HG02678 (cell line): ENCODE results near the gene CCNJL.
"Not testable (repeated sequence)": the region's sequence is repeated elsewhere in the genome, so short reads cannot be mapped to it uniquely, and the experiment has no call there.

ENCODE experiments used
- ATAC-seq: cut with Tn5 transposase; IDR thresholded peaks from one replicate; pipeline ENCODE4 v1.9.1; 2021; ENCODE audit warnings: mild to moderate bottlenecking, moderate library complexity; ENCODE audit not compliant: unreplicated experiment

Gene CCNJL

DNA sequence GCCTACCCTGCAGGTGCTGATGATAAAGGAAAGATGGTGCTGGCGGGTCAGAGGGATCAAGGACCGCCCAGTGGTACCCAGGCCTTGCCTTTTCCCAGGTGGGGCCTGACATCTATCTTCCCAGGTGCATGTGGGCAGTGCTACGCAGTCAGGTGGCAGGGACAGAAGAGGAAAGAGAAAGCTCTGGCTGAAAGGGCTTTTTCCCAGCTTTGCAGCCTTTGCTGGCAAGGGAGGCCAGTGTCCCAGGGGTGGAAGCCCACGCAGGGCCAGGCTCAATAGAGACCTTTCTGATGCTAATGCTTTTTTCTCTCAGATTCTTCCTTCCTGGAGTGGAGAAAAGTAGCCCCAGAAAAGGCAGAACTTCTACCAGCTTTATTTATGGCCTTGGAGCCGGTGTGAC is 46.3 kb downstream of the CCNJL start:
- ATAC-seq: no peak

DNA sequence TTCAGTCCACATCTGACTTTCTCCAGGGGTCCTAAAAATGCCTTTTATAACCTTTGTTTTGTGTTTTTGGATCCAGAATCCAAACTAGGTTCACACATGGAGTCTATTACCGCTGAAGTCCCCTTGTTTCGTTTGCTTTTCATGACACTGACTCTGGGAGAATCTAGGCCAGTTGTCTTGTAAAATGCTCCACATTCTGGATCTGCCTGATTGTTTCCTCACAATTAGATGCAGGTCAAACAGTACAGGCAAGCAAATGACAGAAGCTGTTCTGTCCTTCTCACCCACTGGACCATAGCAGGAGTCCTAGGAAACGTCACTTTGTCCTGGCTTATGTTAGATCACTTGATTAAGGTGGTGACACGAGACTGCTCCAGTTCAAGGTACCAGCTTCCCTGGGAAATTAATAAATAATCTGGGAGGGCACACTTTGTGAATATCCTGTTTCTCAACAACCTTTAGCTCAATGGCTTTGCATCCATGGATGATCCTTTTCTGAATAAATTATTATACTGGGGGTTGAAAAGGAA is 49.0 kb downstream of the CCNJL start:
- no peak for ATAC-seq

DNA sequence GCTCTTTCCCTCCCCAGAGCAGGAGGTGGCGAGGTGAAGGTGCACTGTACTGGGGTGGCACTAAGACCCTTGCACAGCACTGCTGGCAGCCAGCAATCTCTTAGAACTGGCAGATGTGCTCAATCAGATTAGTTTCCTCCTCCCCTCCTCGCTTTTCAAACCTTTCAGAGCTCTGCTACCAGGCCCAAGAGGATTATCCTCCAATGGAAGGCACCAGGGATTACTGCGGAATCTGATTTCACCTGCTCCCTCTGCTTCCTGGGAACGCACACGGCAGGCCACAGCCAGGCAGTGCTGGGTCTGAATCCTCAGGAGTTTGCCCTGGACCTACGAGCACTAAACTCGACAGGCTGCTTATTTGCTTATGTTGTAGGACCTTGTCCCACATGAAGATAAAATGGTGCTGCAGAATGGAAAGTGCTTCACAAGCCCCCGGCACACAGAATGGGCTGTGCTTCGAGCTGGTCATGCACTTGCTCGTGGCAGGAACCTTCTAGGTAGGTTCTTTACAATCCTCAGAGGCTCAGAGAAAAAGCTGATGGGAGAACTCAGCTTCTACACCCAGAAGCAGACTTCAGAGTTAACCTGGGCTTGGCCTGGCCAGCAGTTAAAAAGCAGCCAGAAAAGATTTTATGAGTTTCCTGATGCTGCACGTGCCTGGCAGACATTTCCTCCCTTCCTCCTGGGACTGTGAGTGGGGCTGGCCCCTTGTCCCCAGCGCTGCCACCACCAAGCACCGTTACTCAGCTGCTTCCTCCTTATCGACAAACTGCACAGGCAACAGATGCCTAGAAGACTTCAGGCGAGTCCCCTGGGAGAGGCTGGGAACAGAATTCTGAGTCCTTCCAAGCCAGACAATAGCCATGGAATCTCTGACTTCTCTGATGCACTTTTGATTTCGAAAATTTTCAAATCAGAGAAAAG is 50.0 kb downstream of the CCNJL start:
- no peak for ATAC-seq

DNA sequence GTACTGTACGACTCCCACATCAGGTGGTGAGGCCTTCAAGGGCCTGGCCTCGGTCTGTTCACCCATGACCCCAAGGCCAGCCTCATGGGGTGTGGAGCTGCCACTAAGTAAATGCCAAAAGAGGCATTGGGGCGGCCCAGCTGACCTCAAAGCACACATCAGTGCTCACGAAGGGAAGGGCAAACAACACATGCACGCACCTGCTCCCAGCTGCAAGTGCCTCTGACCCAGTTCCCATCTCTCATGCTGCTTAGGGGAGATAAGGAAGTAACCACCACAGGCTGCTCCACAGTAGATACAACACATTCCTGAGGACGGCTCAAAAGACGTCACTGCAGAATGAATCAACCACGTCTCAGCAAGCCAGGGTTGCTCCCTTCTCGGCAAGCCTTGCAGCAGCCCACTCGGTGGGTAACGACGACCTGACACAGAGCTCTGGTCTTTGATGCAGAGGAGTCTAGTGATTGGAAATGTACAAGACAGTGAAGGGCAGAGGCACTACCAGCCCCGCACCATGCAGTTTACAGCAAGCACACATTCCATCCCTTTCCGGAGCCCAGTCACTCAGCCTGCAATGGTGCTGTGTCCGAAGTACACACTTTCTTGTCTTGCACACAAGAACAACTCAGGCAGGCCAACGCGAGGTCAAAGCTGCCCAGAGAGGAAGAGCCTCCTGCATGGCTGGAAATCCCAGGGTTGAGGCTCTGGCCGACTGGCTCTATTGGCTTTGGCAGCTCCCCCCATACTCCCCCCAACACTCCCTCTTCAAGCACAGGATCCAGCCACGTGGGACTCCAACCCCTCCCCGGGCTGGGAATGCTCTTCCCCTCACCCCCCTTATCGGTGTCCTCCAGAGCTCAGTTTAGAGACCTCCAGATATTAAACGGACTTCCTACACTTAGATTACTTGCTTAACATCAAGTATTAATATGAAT is 51.2 kb downstream of the CCNJL start:
- peak; percentile 68 for ATAC-seq

DNA sequence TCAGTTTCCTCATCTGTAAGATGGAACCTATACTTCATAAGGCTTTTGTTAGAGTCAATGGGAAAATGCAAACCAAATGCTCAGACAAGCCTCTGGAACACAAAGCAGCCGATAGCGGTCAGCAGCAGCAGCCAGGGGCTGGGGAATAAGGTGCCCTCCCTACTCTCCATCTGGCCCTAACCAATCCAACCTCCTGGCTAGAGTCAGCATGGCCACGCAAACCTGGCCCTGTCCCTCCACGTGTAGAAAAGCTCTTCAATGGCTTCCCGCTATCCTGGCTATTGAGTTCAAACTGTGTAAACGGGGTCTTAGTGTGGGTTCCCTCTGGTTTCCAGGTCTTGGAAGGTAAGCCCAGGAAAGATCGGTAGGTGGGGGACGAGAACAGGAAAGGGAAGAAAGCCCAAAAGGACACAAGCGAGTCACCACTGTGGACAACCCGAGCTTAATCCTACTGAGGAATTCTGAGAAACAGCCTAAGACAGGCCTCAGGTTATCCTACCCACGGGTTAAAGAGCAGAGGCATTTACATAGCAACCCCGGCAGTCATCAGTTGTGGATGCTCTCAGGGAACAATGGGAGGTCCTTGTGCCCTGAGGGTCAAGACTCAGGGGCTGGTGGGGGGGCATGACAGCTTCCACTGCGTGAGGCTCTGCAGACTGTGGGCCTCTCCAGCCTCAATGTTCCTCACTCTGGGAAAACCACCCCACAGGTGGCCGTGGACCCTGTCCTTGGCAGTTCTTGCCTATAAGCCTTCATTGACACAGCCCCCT is 52.2 kb downstream of the CCNJL start:
- peak; percentile 2 for ATAC-seq

DNA sequence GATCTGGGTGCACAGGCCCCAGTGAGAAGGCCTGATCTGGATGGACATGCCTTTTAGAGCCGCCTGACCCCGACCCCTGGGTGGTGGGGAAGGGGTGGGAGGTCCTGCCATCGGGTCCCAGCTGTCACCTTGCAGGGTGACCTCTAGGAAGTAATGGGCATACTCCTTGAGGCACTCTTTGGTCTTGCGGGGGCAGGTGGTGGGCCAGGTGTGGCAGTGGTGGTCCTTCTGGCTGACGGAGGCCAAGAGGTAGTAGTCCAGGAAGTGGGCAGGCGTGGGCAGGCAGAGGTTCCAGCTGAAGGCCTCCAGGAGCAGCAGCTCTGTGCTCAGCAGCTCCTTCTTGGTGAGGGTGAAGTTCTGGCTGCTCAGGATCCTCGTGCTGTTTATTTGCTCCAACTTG is 53.0 kb downstream of the CCNJL start:
- ATAC-seq: no peak

DNA sequence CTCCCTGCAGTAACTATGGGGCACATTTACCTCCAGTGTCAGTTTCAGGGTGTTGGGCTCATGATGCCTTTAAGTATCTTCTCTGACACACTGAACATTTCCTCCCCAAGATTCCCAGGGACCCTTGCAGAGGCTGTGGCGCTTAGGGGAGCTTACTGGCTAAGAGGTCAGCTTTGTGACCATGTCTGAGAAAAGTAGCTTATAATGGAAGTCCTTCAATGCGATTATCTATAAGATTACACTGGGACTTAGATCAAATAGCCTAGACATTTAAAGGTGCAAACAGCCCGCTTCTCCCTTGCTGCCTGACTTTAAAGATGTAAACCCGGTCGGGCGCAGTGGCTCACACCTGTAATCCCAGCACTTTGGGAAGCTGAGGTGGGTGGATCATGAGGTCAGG is 57.7 kb downstream of the CCNJL start:
- no peak for ATAC-seq

DNA sequence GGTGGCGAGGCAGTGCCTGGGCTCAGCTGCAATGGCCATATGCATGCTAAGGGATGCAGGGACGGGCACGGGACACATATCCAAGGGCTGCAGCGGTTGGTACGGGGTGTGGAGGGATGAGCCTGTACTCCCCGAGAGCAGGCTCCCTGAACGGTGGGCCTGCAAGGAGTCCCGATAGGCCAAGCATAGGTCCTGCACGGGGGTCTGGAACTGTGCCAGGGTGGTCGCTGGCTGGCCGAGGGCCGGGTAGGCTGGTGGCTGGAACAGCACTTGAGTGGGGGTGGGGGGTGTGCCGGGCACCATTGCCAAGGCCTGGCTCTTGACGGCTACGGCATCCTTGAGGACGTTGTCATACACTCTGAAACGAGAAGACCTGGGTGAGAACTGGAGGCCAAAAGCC is 58.9 kb downstream of the CCNJL start:
- no peak for ATAC-seq

DNA sequence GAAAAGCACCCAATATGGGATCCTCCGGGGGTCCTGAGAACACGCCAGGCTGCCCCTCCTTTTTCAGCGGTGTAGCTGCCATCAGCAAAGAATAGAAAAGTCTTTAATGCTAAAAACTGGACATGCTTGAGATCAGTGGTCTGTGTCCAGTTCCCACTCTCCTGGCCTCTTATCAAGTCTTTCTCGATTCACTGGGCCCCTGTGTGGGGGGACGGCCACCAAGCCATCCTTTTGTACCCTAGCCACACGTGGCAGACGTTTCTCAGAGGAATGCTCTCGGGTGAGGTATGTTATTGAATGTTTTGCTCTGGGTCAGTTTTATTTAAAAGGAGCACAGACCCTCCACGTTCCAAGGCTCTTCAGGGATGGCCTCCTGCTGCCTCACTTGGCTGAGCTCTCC is 59.4 kb downstream of the CCNJL start:
- no peak for ATAC-seq

DNA sequence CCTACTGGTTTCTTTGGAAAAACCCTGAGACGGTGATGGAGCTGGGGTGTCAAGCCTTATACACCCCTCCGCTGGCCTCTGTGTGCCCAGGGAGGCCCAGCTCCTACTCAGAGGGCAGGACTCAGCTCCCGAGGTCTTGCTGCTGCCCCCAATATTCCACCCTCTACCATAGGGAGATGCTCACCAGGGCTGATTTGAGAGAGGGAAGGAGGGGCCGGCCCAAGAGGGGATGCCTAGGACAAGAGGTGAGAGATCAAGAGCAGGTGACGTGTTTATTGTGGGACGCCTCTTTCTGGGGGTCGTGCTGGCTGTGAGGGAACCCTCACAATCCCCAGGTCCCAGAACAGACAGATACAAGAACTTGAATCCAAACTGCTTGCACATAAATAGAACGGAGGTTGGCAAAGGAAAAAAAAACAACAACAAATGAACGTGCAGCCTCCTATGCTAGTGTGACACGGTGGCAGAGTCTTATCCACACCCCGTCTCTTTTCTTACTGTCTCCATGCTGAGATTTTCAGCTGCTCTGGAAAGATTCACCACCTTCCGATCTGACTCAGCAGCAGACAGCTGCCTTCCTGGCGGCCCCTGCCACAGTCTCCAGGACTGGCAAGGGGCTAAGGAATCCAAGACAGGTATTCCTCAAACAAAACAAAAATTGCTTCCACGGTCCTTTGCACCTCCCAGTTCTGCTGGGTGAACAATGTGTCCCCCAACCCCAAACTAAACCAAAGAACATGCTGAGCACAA is 60.8 kb downstream of the CCNJL start:
- no peak for ATAC-seq

DNA sequence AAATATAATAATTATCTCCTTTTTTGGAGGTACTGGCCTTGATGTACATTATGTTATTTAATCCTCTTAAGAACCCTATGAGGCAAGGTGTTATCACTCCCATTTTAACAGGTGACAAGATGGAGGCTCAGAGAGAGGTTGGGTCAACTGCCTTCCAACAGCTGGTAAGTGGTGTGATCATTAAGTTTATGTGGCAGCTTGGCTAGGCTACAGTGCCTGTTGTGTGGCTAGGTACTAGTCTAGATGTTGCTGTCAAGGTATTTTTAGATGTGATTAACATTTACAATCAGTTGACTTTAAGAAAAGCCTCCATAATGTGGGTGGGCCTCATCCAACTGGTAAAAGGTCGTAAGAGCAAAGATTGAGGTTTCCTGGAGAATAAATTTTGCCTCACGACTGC is 61.5 kb downstream of the CCNJL start:
- no peak for ATAC-seq

DNA sequence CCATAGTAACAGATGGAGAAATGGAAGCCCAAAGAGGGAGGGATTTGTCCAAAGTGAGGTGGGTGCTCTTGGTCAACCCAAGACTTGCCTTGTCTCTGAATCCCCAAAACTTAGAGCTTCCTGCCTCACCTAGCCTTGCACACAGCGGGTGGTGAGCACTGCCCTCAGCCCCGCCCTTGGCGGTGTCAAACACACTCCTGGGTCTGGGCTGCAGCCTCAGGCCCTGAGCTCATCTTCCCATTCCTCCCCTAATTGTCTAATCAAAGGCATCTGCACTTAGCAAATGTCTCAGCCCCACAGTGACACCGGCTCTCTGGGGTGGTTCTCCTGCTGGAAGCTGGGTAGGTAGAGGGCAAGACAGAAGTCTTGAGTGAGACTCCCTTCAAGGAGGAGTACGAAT is 62.1 kb downstream of the CCNJL start:
- ATAC-seq: no peak

DNA sequence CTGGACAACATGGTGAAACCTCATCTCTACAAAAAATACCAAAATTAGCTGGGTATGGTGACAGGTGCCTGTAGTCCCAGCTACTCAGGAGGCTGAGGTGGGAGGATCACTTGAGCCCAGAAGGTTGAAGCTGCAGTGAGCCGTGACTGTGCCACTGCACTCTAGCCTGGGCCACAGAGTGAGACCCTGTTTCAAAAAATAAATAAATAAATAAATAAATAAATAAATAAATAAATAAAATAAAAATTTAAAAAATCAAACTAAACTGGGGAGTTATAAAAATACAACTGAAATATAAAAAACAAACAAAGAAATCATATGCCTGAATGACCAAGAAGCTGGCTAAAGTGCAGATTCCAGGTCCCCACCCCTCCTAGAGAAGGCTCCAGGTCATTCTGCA is 62.8 kb downstream of the CCNJL start:
- not testable (repeated sequence) for ATAC-seq

DNA sequence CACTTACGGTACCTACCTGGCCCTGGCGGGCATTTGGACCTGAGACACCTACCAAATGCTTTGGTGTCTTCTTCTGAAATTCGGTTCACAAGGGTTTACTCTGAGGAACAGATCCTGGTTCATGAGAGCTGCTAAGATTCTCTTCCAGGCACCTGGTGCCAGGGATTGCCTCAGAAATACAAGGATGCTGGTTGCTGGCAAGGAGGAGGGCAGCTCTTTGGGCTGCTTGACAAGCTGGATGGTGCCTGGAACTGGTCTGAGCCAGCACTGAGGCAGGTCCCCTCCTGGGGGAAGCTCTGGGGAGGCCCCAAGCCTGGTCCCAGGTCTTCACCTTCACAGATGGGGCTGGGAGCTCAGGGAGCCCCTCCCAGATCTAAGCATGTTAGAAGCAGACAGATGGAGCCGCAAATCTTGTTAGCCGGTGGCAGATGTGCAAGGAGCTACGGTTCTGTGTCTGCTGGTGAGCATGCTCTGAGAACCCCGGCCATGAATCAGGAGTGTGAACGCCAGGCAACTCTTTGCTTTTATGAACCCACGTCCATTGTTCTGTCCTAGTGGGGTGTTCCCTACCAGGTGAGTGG is 66.8 kb downstream of the CCNJL start:
- ATAC-seq: no peak

DNA sequence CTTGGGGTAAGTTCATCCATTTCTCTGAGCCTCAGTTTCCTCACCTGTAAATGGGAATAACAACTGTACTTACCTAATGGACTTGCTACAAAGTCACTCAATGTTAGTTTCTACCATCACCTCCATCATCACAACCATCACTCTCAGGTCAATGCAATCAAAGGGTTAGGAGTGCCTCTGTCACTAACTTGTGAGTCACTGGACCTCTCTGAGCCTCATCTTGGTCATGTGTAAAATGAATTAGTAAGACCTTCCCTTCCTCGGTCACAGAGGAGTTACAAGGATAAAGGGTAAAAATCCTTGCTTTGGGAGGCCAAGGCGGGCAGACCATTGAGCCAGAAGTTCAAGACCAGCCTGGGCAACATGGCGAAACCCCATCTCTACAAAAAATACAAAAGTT is 70.2 kb downstream of the CCNJL start:
- no peak for ATAC-seq

DNA sequence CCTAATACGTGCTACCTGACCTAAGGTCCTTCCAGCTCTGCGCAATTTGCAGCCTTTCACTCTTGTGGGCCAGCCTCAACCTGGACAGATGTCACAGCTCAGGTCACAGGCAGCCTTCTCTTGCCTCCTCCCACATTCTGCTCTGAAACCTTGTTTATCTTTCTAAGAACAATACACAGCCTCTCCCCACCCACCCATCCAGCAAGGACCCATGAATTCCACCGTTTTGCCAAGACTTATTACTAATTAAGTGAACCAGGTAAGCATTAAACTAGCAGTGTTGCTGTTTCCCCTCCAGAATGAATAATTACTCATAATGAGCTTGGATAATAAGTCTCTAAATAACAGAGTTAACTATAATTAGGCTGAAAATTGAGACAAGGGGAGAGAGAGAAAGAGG is 72.0 kb downstream of the CCNJL start:
- ATAC-seq: no peak

DNA sequence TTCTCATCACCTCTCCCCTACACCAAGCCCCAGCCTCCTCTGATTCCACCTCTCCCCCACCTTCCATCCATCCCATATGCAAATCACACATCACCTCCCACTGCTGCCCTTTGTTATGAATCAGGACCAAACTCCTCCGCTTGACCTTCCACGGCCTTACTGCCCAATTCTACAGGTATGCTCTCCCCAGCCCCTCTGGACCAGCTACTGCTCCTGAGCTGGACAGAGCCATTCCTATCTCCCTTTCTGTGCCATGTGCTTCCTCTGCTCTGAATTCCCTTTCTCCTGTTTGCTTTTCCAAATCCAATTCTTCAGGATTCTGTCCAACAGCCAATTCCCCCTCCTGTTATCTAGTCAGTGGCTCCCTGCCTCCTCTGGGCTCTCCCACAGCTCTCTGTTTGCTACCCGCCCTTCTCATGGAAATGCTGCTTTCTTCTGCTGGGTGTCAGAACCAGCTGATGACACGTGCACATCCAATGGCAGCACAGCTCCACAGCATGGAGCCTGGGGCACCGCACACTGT is 74.7 kb downstream of the CCNJL start:
- ATAC-seq: no peak

DNA sequence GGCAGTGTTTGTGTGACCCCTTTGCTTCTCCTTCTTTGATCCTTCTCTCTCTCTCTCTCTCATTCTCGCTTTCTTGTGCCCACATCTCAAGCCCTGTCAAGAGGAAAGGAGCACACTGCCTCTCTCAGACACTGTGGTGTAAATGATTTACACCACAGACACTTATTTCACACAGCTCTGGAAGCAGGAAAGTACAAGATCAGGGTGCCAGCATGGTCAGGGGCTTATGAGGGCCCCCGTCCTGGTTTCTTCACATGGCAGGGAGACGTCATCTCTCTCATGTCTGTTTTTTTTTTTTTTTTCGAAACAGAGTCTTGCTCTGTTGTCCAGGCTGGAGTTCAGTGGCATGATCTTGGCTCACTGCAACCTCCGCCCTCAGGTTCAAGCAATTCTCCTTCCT is 76.6 kb downstream of the CCNJL start:
- no peak for ATAC-seq

DNA sequence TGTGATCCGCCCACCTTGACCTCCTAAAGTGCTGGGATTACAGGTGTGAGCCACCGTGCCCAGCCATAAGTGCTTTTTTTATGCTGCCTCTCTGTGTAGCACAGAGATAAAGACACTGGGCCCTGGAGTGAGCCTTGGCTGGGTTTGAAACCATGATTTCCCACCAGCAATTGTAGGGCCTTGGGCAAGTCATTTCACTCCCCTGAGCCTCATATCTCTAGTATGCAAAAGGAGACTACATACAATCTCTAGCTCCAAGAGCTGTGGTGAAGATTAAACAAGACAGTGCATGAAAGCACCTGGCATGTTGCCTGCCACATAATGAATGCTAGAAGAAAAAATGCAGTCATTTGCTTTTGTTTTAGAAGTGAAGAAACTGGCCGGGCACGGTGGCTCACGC is 79.1 kb downstream of the CCNJL start:
- ATAC-seq: no peak
